GM12891 (cell line): Measurements from ENCODE around the gene KANSL3.

Experiments
- POLR2A ChIP-seq: IDR thresholded peaks from 2 replicates; pipeline ENCODE4 v1.6.1; 2011; ENCODE audit warnings: low read depth, low read length, control low read depth
- POLR2AphosphoS5 ChIP-seq: IDR thresholded peaks from 2 replicates; pipeline ENCODE4 v1.6.1; 2011; ENCODE audit warnings: low read depth, low read length, control low read depth
- SPI1 ChIP-seq: IDR thresholded peaks from 2 replicates; pipeline ENCODE4 v1.6.1; 2011; ENCODE audit warnings: low read depth, low read length, control low read depth

- TF ChIP-seq SPI1, result no peak
- TF ChIP-seq POLR2AphosphoS5, result no peak
- no peak for TF ChIP-seq POLR2A
These were observed 34.0 kb downstream of the KANSL3 start for GRCh38 chr2:96604104-96604503.
